C4-2B (cell line): ENCODE measurements around the gene RMDN3.

ENCODE experiments used
- H3K27ac ChIP-seq: fragments of 450-650 bp; 2 replicates; pipeline ENCODE4 v1.5.1; 2017
- CTCF ChIP-seq: fragments of 450-650 bp; conservative IDR thresholded peaks from 2 replicates; pipeline ENCODE4 v1.5.1; 2017; ENCODE audit warnings: mild to moderate bottlenecking
- ZFX ChIP-seq: fragments of 450-650 bp; IDR thresholded peaks from 2 replicates; pipeline ENCODE4 v1.6.1; 2017

RMDN3 gene

GRCh38 chr15:40731034-40731433 is 24.0 kb downstream of the RMDN3 start:
- H3K27ac ChIP-seq, result no peak overlapping the region
- TF ChIP-seq ZFX (no peak), CTCF (no peak)

GRCh38 chr15:40723919-40724318 is 31.1 kb downstream of the RMDN3 start:
- TF ChIP-seq CTCF, result no peak
- no peak for TF ChIP-seq ZFX
- H3K27ac ChIP-seq, result no peak overlapping the region

GRCh38 chr15:40722934-40723333 is 32.1 kb downstream of the RMDN3 start:
- TF ChIP-seq ZFX (no peak), CTCF (no peak)
- H3K27ac ChIP-seq, result no peak overlapping the region

- no peak overlapping the region for H3K27ac ChIP-seq
- no peak for TF ChIP-seq CTCF
- no peak for TF ChIP-seq ZFX
These were observed 32.7 kb downstream of the RMDN3 start for GRCh38 chr15:40722354-40722753.

- no peak overlapping the region for H3K27ac ChIP-seq
- TF ChIP-seq ZFX (no peak), CTCF (no peak)
These were observed 33.4 kb downstream of the RMDN3 start for GRCh38 chr15:40721701-40722100.

- no peak overlapping the region for H3K27ac ChIP-seq
- TF ChIP-seq CTCF (no peak), ZFX (no peak)
These were observed 38.9 kb downstream of the RMDN3 start for GRCh38 chr15:40716165-40716564.

GRCh38 chr15:40714144-40714543 is 40.9 kb downstream of the RMDN3 start:
- no peak overlapping the region for H3K27ac ChIP-seq
- TF ChIP-seq ZFX, result no peak
- no peak for TF ChIP-seq CTCF
